Mucosa of gallbladder (tissue), 1 donor: ENCODE measurements around the gene PRDM12. TPM values are rescaled to one million over a fixed set of nuclear protein-coding genes. Genes with fewer than 3 reads are reported as not detected.

ENCODE experiments used
- DNase-seq: peaks from one replicate; pipeline ENCODE4 v3.0.0-alpha.2; 2020; ENCODE audit warnings: low spot score
- total RNA-seq: library from RNA; stranded (reverse); gene quantifications from one replicate; pipeline ENCODE4 v1.2.1, GENCODE V29; 2021
- donor health status: DM: no; HTN: no; CAD: no.

Gene PRDM12
- total RNA-seq, 1 donor from 2014 or later: 0.09 TPM

- DNase-seq: no peak
These were observed 56.4 kb downstream of the PRDM12 start for GRCh38 chr9:130720762-130721161.

- DNase-seq: no peak
These were observed 64.3 kb downstream of the PRDM12 start for GRCh38 chr9:130728721-130729120.

GRCh38 chr9:130729145-130729544 is 64.8 kb downstream of the PRDM12 start:
- DNase-seq: no peak

- no peak for DNase-seq
These were observed 67.0 kb downstream of the PRDM12 start for GRCh38 chr9:130731355-130731754.

- no peak for DNase-seq
These were observed 67.7 kb downstream of the PRDM12 start for GRCh38 chr9:130732136-130732535.

Other genes with a start within 250 kb of the PRDM12 start
- gene ASS1, start 219.6 kb upstream of the PRDM12 start, total RNA-seq: 166 TPM
- gene FUBP3, start 85.0 kb upstream of the PRDM12 start, total RNA-seq: 51.8 TPM
- gene EXOSC2, start 29.2 kb downstream of the PRDM12 start, total RNA-seq: 19.0 TPM
- gene ABL1, start 170.7 kb downstream of the PRDM12 start, total RNA-seq: 85.9 TPM
- not detected for gene QRFP, start 232.2 kb downstream of the PRDM12 start, total RNA-seq